ENCODE measurements around the gene SLC35A5.
"Not testable (repeated sequence)": the region's sequence is repeated elsewhere in the genome, so short reads cannot be mapped to it uniquely, and the experiment has no call there.

SLC35A5 gene, protein sequence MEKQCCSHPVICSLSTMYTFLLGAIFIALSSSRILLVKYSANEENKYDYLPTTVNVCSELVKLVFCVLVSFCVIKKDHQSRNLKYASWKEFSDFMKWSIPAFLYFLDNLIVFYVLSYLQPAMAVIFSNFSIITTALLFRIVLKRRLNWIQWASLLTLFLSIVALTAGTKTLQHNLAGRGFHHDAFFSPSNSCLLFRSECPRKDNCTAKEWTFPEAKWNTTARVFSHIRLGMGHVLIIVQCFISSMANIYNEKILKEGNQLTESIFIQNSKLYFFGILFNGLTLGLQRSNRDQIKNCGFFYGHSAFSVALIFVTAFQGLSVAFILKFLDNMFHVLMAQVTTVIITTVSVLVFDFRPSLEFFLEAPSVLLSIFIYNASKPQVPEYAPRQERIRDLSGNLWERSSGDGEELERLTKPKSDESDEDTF

GRCh38 chr3:112561734-112562529 is at the start of gene SLC35A5, which contains the start of gene ATG3:
TSS of gene SLC35A5 (plus strand) at chr3:112562045. CDS start at chr3:112563404, 1,359 bp downstream.
TSS of gene ATG3 (minus strand) at chr3:112561962. CDS start at chr3:112561528, 434 bp downstream.
- peak; percentile 99 for DNase-seq

DNA sequence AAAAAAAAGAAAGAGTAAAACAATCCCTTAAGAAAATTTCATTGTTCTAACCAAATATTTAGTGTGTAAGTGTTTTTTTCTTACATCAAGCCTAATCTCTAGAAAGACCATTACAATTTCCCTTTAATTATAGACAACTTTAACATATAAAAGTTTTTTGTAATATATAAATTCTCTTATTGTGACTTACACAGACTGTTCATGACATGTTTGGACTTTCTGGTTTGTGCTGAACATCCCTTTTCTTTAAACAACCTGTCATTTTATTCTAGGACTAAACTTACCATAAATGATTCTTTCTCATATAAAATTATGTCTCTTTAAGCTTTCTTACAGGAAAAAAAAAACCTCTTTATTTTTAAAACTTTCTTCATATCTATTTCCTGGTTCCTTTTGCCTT is 49.5 kb upstream of the SLC35A5 start:
- no peak for DNase-seq

GRCh38 chr3:112514527-112515128 is 47.2 kb upstream of the SLC35A5 start:
- no peak for DNase-seq

DNA sequence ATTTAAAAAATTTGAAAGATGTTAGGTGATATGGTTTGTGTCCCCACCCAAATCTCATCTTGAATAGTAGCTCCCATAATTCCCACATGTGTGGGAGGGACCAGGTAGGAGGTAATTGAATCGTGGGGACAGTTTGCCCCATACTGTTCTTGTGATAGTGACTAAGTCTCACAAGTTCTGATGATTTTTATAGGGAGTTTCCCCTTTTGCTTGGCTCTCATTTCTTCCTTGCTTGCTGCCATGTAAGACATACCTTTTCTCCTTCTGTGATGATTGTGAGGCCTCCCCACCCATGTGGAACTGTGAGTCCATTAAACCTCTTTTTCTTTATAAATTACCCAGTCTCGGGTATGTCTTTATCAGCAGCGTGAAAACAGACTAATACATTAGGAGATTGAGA is 42.9 kb upstream of the SLC35A5 start:
- not testable (repeated sequence) for DNase-seq

GRCh38 chr3:112519424-112520001 is 42.3 kb upstream of the SLC35A5 start:
- peak; percentile 81 for DNase-seq

DNA sequence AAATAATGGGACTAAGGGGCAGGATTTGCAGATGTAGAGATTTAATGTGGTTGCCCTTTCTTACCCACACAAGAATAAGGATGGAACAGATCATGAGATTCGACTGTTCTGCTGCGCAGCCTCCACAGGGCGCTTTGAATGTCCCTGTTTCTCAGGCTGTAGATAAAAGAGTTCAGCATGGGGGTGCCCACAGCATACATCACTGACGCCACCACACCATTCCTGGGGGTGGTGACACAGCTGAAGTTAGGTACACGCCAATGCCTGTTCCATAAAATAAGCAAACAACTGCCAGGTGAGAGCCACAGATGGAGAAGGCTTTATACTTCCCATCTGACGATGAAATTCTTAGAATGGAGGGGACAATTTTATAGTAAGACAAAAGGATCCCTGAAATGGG is 37.7 kb upstream of the SLC35A5 start:
- DNase-seq: not testable (repeated sequence)

DNA sequence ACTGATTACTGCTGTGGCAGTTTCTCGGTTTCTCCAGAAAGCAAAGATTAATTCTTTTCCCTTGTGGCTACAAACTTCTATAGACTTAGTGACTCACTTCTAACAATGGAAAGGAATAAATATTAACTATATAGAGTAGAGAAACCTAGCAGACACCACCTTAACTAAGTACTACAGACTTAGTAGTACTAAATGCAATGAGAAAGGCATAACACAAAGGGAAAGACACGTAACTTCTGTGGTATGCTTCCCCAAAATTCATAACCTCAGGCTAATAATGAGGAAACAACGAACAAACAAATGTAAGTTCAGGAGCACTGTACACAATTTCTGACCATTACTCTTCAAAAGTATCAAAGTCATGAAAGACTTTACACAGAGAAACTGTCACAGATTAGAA is 31.3 kb upstream of the SLC35A5 start:
- DNase-seq: no peak

GRCh38 chr3:112531358-112531781 is 30.5 kb upstream of the SLC35A5 start:
- DNase-seq: peak; percentile 54

DNA sequence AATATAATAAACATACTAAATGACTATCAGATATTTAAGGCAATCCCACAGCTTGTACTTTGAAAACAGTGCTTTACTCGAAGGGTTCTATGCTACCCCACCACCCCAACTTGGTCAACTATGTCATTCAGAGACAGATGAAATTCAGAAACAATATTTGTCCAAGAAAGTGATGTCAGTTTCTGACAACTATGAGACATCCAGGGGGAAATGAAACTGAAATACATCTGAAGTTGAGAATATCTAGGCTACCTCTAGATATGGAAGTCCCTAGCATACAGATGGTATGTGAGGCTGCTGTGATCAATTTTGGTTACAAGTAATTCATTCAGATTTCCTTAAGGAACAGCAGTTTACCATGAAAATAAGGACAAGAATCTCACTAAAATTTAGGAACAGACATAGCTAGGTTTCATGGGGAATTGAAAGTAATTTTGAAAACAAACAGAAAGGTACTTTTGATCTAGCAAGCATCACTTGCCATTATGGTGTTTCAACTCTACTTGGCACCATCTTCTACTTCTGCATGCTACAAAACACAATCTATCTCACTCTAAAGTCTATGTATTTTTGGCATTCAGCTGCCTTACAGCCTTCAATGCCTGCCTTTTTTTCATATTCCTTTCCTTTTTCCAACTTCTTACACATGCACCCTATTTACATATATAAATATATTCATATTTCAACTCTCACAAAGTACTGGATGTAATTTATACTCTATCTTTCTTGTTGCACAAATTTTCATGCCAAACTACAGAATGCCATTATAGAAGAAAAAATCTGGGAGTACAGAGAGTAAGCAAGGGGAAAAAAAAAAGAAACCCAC is 21.8 kb upstream of the SLC35A5 start:
- DNase-seq: no peak

- no peak for DNase-seq
Measured at GRCh38 chr3:112546216-112546759, 15.6 kb upstream of the SLC35A5 start.

DNA sequence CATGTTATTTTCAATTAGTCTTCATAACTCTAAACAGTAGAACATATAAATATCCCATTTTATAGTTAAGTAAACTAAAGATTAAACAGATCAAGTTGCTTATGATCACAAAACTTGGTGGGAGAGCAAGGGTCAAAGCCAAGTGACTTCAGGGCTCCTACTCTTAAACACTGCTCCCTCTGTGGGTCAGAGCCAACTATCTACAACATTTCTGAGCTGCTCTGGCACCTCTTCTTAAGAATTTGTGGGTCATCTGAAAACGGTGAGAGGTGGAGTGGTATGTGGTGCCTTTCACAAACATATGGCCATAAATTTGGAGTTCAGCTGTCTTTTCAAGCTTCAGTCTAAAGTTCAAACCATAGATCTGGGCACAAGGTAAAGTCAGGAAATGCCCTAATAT is 11.0 kb upstream of the SLC35A5 start:
- no peak for DNase-seq

GRCh38 chr3:112555535-112556170 is 6.2 kb upstream of the SLC35A5 start:
- DNase-seq: no peak

DNA sequence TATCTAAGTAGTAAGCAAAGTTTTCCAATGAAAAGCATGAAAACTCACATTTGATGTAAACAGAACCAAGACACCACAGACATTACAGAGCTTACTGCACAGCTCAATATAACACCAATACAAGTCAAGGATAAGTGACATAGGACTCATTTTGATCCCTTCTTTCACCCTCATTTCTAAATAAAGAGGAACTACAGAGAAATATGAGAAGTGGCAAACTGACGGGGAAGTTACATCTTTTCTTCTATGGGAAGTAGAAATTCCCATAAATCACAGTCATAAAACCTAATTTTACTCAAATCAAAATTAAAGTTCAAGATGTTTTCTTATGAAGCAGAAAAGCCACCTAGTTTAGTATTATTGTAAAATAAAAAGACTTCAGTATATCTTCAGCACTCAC is 3.9 kb upstream of the SLC35A5 start:
- DNase-seq: no peak

GRCh38 chr3:112560307-112560706 is 1.5 kb upstream of the SLC35A5 start:
- no peak for DNase-seq

- DNase-seq: peak; percentile 68
Measured at GRCh38 chr3:112560721-112561483, 943 bp upstream of the SLC35A5 start.

DNA sequence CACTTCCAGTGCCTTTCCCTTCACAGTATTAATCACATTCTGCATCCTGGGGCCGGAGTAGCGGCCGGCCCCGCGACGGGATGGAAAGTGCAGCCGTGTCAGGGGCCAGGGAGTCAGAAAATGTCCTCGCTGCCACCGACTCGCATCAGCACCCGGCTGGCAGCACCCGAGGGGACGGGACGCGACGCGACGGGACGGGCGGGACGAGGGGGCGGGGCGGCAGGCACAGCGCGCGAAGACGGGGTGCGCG is 436 bp upstream of the SLC35A5 start:
- no peak for DNase-seq

DNA sequence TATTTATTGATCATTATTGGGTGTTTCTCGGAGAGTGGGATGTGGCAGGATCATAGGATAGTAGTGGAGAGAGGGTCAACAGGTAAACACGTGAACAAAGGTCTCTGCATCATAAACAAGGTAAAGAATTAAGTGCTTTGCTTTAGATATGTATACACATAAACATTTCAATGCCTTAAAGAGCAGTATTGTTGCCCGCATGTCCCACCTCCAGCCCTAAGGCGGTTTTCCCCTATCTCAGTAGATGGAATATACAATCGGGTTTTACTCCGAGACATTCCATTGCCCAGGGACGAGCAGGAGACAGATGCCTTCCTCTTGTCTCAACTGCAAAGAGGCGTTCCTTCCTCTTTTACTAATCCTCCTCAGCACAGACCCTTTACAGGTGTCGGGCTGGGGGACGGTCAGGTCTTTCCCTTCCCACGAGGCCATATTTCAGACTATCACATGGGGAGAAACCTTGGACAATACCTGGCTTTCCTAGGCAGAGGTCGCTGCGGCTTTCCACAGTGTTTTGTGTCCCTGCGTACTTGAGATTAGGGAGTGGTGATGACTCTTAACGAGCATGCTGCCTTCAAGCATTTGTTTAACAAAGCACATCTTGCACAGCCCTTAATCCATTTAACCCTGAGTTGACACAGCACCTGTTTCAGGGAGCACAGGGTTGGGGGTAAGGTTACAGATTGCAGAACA is 2.5 kb downstream of the SLC35A5 start:
- not testable (repeated sequence) for DNase-seq

GRCh38 chr3:112564940-112565305 is 3.1 kb downstream of the SLC35A5 start:
- no peak for DNase-seq

- DNase-seq: no peak
Measured at GRCh38 chr3:112568642-112569041, 6.8 kb downstream of the SLC35A5 start.

GRCh38 chr3:112569265-112569664 is 7.4 kb downstream of the SLC35A5 start:
- no peak for DNase-seq
